ENCODE measurements around the gene MKNK2.
"Not testable (repeated sequence)": the region's sequence is repeated elsewhere in the genome, so short reads cannot be mapped to it uniquely, and the experiment has no call there.

Gene MKNK2

GRCh38 chr19:1997353-1998233 is 53.5 kb downstream of the MKNK2 start:
- Mint-ChIP-seq H3K36me3 (ENCODE audit: low read depth) (peaks cover 14% of the 10 kb centered on the region), H3K9me3 (no peaks in the 10 kb centered on the region), H3K4me1 (ENCODE audit: low read depth) (peaks cover 2% of the 10 kb centered on the region), H3K27ac (no peak overlapping the region), H3K4me3 (no peak overlapping the region), H3K27me3 (ENCODE audit: low read depth) (no peaks in the 10 kb centered on the region)

GRCh38 chr19:1992759-1993260 is 58.2 kb downstream of the MKNK2 start:
- no peaks in the 10 kb centered on the region for H3K9me3 Mint-ChIP-seq
- H3K27ac Mint-ChIP-seq = no peak overlapping the region
- no peak overlapping the region for H3K4me3 Mint-ChIP-seq
- H3K27me3 Mint-ChIP-seq (ENCODE audit: low read depth) = no peaks in the 10 kb centered on the region
- peaks cover under 1% of the 10 kb centered on the region for H3K4me1 Mint-ChIP-seq (ENCODE audit: low read depth)
- peaks cover 10% of the 10 kb centered on the region for H3K36me3 Mint-ChIP-seq (ENCODE audit: low read depth)

- H3K36me3 Mint-ChIP-seq (ENCODE audit: low read depth) = peaks cover 7% of the 10 kb centered on the region
- H3K27me3 Mint-ChIP-seq (ENCODE audit: low read depth) = no peaks in the 10 kb centered on the region
- H3K4me1 Mint-ChIP-seq (ENCODE audit: low read depth) = no peaks in the 10 kb centered on the region
- H3K9me3 Mint-ChIP-seq = no peaks in the 10 kb centered on the region
- H3K27ac Mint-ChIP-seq = no peak overlapping the region
- H3K4me3 Mint-ChIP-seq = no peak overlapping the region
Observed at GRCh38 chr19:1991018-1991913, 59.8 kb downstream of the MKNK2 start.

- Mint-ChIP-seq H3K4me1 (ENCODE audit: low read depth) (no peaks in the 10 kb centered on the region), H3K36me3 (ENCODE audit: low read depth) (peaks cover 7% of the 10 kb centered on the region), H3K4me3 (no peak overlapping the region), H3K9me3 (no peaks in the 10 kb centered on the region), H3K27ac (no peak overlapping the region), H3K27me3 (ENCODE audit: low read depth) (no peaks in the 10 kb centered on the region)
Observed at GRCh38 chr19:1990230-1991017, 60.6 kb downstream of the MKNK2 start.

- Mint-ChIP-seq H3K9me3 (no peaks in the 10 kb centered on the region), H3K4me3 (no peak overlapping the region), H3K27ac (no peak overlapping the region), H3K27me3 (ENCODE audit: low read depth) (no peaks in the 10 kb centered on the region), H3K4me1 (ENCODE audit: low read depth) (no peaks in the 10 kb centered on the region), H3K36me3 (ENCODE audit: low read depth) (peaks cover 8% of the 10 kb centered on the region)
Observed at GRCh38 chr19:1989513-1990229, 61.4 kb downstream of the MKNK2 start.

GRCh38 chr19:1988464-1988863 is 62.6 kb downstream of the MKNK2 start:
- H3K4me1 Mint-ChIP-seq (ENCODE audit: low read depth); H3K27ac Mint-ChIP-seq; H3K4me3 Mint-ChIP-seq; H3K36me3 Mint-ChIP-seq (ENCODE audit: low read depth); H3K9me3 Mint-ChIP-seq; H3K27me3 Mint-ChIP-seq (ENCODE audit: low read depth): not testable (repeated sequence)

All from T-helper 1 cell treated with Interleukin-12 subunit alpha and Interleukin-12 subunit beta and Interleukin-4 antibody, amounts not matched to agents 30 μg/mL and 1 μg/mL, for 36 hours (primary cell).